HepG2 (cell line): ENCODE data around the gene CBX5. TPM values are rescaled to one million over a fixed set of nuclear protein-coding genes. Genes with fewer than 3 reads are reported as not detected.

Source experiments
- ATAC-seq: fragments of 200-7000 bp; cut with Tn5 transposase; 3 replicates; pipeline ENCODE4 v1.9.1; 2020; ENCODE audit warnings: mild to moderate bottlenecking, moderate library complexity
- BruUV-seq: library from RNA; stranded (reverse); fragments of 400-500 nt; replicated peaks from 2 replicates; lab custom pipeline; 2021; lab: Mats Ljungman, UMichigan
- CTCF ChIA-PET: fragments of 300-600 bp; formaldehyde crosslinking; extraction: SDS; loops from one replicate; lab custom pipeline; 2021; ENCODE audit warnings: low total read pairs, inconsistent platforms, low intra/inter-chr PET ratio; lab: Yijun Ruan, JAX
- POLR2A ChIA-PET: fragments of 350-600 bp; sonication (Branson Sonifier 250); formaldehyde crosslinking; loops from one replicate; lab custom pipeline; 2020; ENCODE audit warnings: antibody characterized with exemption, inconsistent platforms; lab: Yijun Ruan, JAX
- DNase-seq: peaks from one replicate; pipeline ENCODE4 v3.0.0-alpha.2; 2015; ENCODE audit warnings: low spot score
- FAIRE-seq: peaks from 3 replicates; lab custom pipeline; 2011; peaks lifted over from hg19 to GRCh38; lab: Jason Lieb, UNC
- H2AFZ ChIP-seq: one replicate; pipeline ENCODE4 v1.6.1; 2011; ENCODE audit warnings: low read length, inconsistent platforms
- H3K27ac ChIP-seq: fragments of 300-600 bp; 3 replicates; pipeline ENCODE4 v1.8.0; 2011; ENCODE audit warnings: mixed run types, mild to moderate bottlenecking, mixed read lengths, low read length, inconsistent platforms; ENCODE audit not compliant: insufficient read depth; ENCODE audit errors: extremely low read length
- H3K27me3 ChIP-seq, 2 experiments: fragments of 200-600 bp in 1 of 2; 2 replicates in 1 of 2; 3 replicates in 1 of 2; pipeline versions ENCODE4 v1.6.0 to v1.8.0; 2011; ENCODE audit warnings: low read length in 2 of 2, mild to moderate bottlenecking in 2 of 2, moderate library complexity in 2 of 2, inconsistent platforms in 1 of 2; ENCODE audit not compliant: insufficient read depth in 2 of 2, control insufficient read depth in 1 of 2
- H3K36me3 ChIP-seq, 2 experiments: fragments of 200-600 bp in 1 of 2; replicated peaks in 1 of 2; 2 replicates in 1 of 2; 3 replicates in 1 of 2; pipeline versions ENCODE4 v1.5.1 to v1.8.0; 2011; ENCODE audit warnings: low read length in 2 of 2, inconsistent platforms in 1 of 2; ENCODE audit not compliant: insufficient read depth in 2 of 2, control insufficient read depth in 1 of 2
- H3K4me1 ChIP-seq: 2 replicates; pipeline ENCODE4 v1.5.1; 2012; ENCODE audit warnings: low read length, inconsistent platforms; ENCODE audit not compliant: insufficient read depth
- H3K4me2 ChIP-seq: 2 replicates; pipeline ENCODE4 v1.6.0; 2011; ENCODE audit warnings: low read depth, low read length, inconsistent platforms
- H3K4me3 ChIP-seq, 3 experiments: fragments of 200-600 bp in 1 of 3; sonication (generic), shearing (Covaris generic) in 1 of 3; replicated peaks in 1 of 3; 2 replicates each; pipeline ENCODE4 v1.5.1; 2011 to 2016; ENCODE audit warnings: low read length in 3 of 3, inconsistent platforms in 2 of 3, low read depth in 2 of 3, mild to moderate bottlenecking in 2 of 3, control low read depth in 1 of 3, mixed read lengths in 1 of 3; ENCODE audit not compliant: insufficient read depth in 1 of 3
- H3K79me2 ChIP-seq: one replicate; pipeline ENCODE4 v1.6.1; 2011; ENCODE audit warnings: low read length, inconsistent platforms; ENCODE audit not compliant: insufficient read depth
- H3K9ac ChIP-seq: 2 replicates; pipeline ENCODE4 v1.6.0; 2011; ENCODE audit warnings: mild to moderate bottlenecking, low read depth, low read length, inconsistent platforms; ENCODE audit not compliant: insufficient read depth
- H3K9me3 ChIP-seq: 2 replicates; pipeline ENCODE4 v1.5.1; 2012; ENCODE audit warnings: mild to moderate bottlenecking, low read length
- H4K20me1 ChIP-seq: 2 replicates; pipeline ENCODE4 v1.6.0; 2011; ENCODE audit warnings: inconsistent platforms, mild to moderate bottlenecking, low read length, moderate library complexity; ENCODE audit not compliant: insufficient read depth
- ARNTL ChIP-seq: sonication (generic); formaldehyde crosslinking; IDR thresholded peaks from 2 replicates; pipeline ENCODE4 v1.4.0; 2020; ENCODE audit warnings: mild to moderate bottlenecking, missing genetic modification reagents
- BATF2 ChIP-seq: sonication (generic); formaldehyde crosslinking; IDR thresholded peaks from 2 replicates; pipeline ENCODE4 v1.8.0; 2022; ENCODE audit warnings: mild to moderate bottlenecking, missing genetic modification reagents, moderate library complexity
- CC2D1A ChIP-seq: sonication (generic); formaldehyde crosslinking; IDR thresholded peaks from 2 replicates; pipeline ENCODE4 v1.8.1; 2023; ENCODE audit warnings: mild to moderate bottlenecking, missing genetic modification reagents
- CENPT ChIP-seq: sonication (generic); formaldehyde crosslinking; IDR thresholded peaks from 2 replicates; pipeline ENCODE4 v1.8.0; 2022; ENCODE audit warnings: low read depth, mild to moderate bottlenecking, moderate library complexity, missing genetic modification reagents
- DDIT3 ChIP-seq: sonication (generic); formaldehyde crosslinking; IDR thresholded peaks from 2 replicates; pipeline ENCODE4 v1.4.0; 2020; ENCODE audit warnings: mild to moderate bottlenecking, missing genetic modification reagents
- DNMT3B ChIP-seq: conservative IDR thresholded peaks from 2 replicates; pipeline ENCODE4 v1.6.1; 2016; ENCODE audit warnings: missing biosample characterization, control low read depth
- ESRRA ChIP-seq: sonication (generic); formaldehyde crosslinking; IDR thresholded peaks from 2 replicates; pipeline ENCODE4 v1.5.1; 2020; ENCODE audit warnings: mild to moderate bottlenecking, low read depth, missing genetic modification reagents
- FOXK2 ChIP-seq: fragments of 450-650 bp; IDR thresholded peaks from 2 replicates; pipeline ENCODE4 v1.6.1; 2016
- FOXO1 ChIP-seq: sonication (generic); formaldehyde crosslinking; IDR thresholded peaks from 2 replicates; pipeline ENCODE4 v1.4.0; 2020; ENCODE audit warnings: missing genetic modification reagents
- GATAD2A ChIP-seq: IDR thresholded peaks from 2 replicates; pipeline ENCODE4 v1.6.1; 2016
- HCFC1 ChIP-seq: fragments of 150-350 bp; IDR thresholded peaks from 2 replicates; pipeline ENCODE4 v1.6.1; 2014; ENCODE audit warnings: low read depth, low read length
- LBX2 ChIP-seq: sonication (generic); formaldehyde crosslinking; IDR thresholded peaks from 2 replicates; pipeline ENCODE4 v1.5.0; 2020; ENCODE audit warnings: missing genetic modification reagents, mild to moderate bottlenecking, borderline replicate concordance
- MAFG ChIP-seq: sonication (generic); formaldehyde crosslinking; IDR thresholded peaks from 2 replicates; pipeline ENCODE4 v1.5.1; 2020; ENCODE audit warnings: mild to moderate bottlenecking, missing genetic modification reagents
- NFE2 ChIP-seq: sonication (generic); formaldehyde crosslinking; IDR thresholded peaks from 2 replicates; pipeline ENCODE4 v1.4.0; 2020; ENCODE audit warnings: missing genetic modification reagents
- ZBTB37 ChIP-seq: sonication (generic); formaldehyde crosslinking; IDR thresholded peaks from 2 replicates; pipeline ENCODE4 v1.4.0; 2020; ENCODE audit warnings: mild to moderate bottlenecking, missing genetic modification reagents
- ZNF235 ChIP-seq: sonication (generic); formaldehyde crosslinking; IDR thresholded peaks from 2 replicates; pipeline ENCODE4 v1.8.1; 2023; ENCODE audit warnings: mild to moderate bottlenecking, missing genetic modification reagents, borderline replicate concordance
- ZNF34 ChIP-seq: sonication (generic); formaldehyde crosslinking; IDR thresholded peaks from 2 replicates; pipeline ENCODE4 v1.4.0; 2020; ENCODE audit warnings: mild to moderate bottlenecking, missing genetic modification reagents, borderline replicate concordance
- ZNF496 ChIP-seq: sonication (generic); formaldehyde crosslinking; IDR thresholded peaks from 2 replicates; pipeline ENCODE4 v1.8.1; 2023; ENCODE audit warnings: mild to moderate bottlenecking, moderate library complexity, missing genetic modification reagents; ENCODE audit not compliant: insufficient replicate concordance
- ZSCAN5A ChIP-seq: sonication (generic); formaldehyde crosslinking; IDR thresholded peaks from 2 replicates; pipeline ENCODE4 v1.8.0; 2022; ENCODE audit warnings: mild to moderate bottlenecking, missing genetic modification reagents, borderline replicate concordance
- WGBS: methylation state at CpG from one replicate; pipeline ENCODE4 v1.1.6; 2017; ENCODE audit warnings: low lambda C conversion rate; 5-methylcytosine and 5-hydroxymethylcytosine counted together
- in situ Hi-C: cut with HindIII; loops from 2 replicates; pipeline ENCODE4 v1.10.0; 2017; ENCODE audit warnings: low pct_unique_long_range_greater_than_20kb; ENCODE audit not compliant: extremely low pct_ligation_motif_present
- intact Hi-C: fragments of 100-400 bp; cut with micrococcal nuclease; formaldehyde crosslinking; loops from one replicate; pipeline ENCODE4 v1.10.0; 2022; ENCODE audit not compliant: unreplicated experiment
- polyA plus RNA-seq, 8 experiments: library from polyadenylated mRNA; depleted of rRNA in 3 of 8; stranded (reverse) in 7 of 8; unstranded in 1 of 8; fragments of >200 nt; fragmentation: Illumina TruSeq in 4 of 8; extraction: Trizol in 4 of 8; gene quantifications; 2 replicates each; pipeline versions ENCODE4 v1.2.1 to v1.2.3, GENCODE V29; 2011 to 2016; ENCODE audit warnings: low read depth in 4 of 8, missing spikeins in 1 of 8, mixed read lengths in 1 of 8; ENCODE audit not compliant: insufficient read depth in 1 of 8
- total RNA-seq, 5 experiments: library from RNA; depleted of rRNA; stranded (reverse); fragments of >200 nt; fragmentation: Illumina TruSeq; extraction: Trizol; gene quantifications; 2 replicates each; pipeline ENCODE4 v1.2.3, GENCODE V29; 2016; ENCODE audit warnings: low read depth in 1 of 5

The CBX5 gene
- total and polyA plus RNA-seq, 2 of the 13 experiments (the other 11 are each of a cell fraction or from before 2014, with no cell fraction given), result 16.0 to 22.2 TPM

GRCh38 chr12:54265364-54265812, 14.5 kb downstream of the CBX5 start:
- TF ChIP-seq NFE2 (CRISPR knock-in tag), result no peak
- no peak for TF ChIP-seq CC2D1A
- no peak for TF ChIP-seq ZNF496 (CRISPR knock-in tag)
- TF ChIP-seq HCFC1, result no peak
- TF ChIP-seq FOXK2, result no peak
- no peak for TF ChIP-seq DNMT3B (CRISPR knock-in tag)
- TF ChIP-seq DDIT3, result no peak
- TF ChIP-seq ESRRA (CRISPR knock-in tag), result no peak
- TF ChIP-seq ZNF235 (CRISPR knock-in tag), result no peak
- no peak for TF ChIP-seq ZSCAN5A (CRISPR knock-in tag)
- TF ChIP-seq CENPT, result no peak
- TF ChIP-seq FOXO1 (CRISPR knock-in tag), result no peak
- no peak for TF ChIP-seq ARNTL (CRISPR knock-in tag)
- TF ChIP-seq ZNF34 (CRISPR knock-in tag), result no peak
- no peak for TF ChIP-seq GATAD2A (CRISPR knock-in tag)
- no peak for TF ChIP-seq ZBTB37 (CRISPR knock-in tag)
- TF ChIP-seq MAFG (CRISPR knock-in tag), result no peak
- TF ChIP-seq BATF2 (CRISPR knock-in tag), result no peak
- TF ChIP-seq LBX2 (CRISPR knock-in tag), result no peak
- Histone ChIP-seq H4K20me1 (no peaks in the 10 kb centered on the region), H3K9ac (no peak overlapping the region), H3K79me2 (no peaks in the 10 kb centered on the region), H3K4me2 (no peak overlapping the region), H3K4me1 (peaks cover 11% of the 10 kb centered on the region), H3K27me3 (no peaks in the 10 kb centered on the region), H3K27ac (no peak overlapping the region), H3K9me3 (no peaks in the 10 kb centered on the region), H3K36me3 (no peaks in the 10 kb centered on the region), H3K4me3 (no peak overlapping the region), H2AFZ (no peak overlapping the region)
- ChIA-PET CTCF (no interaction called here), POLR2A (interaction anchor here (0.9 kb wide), 1 partner anchor 15 kb away, joined by 3 read pairs; the partner anchor contains the start of genes CBX5 and HNRNPA1)
- intact Hi-C loops, result no loop called here
- FAIRE-seq, result no peak
- in situ Hi-C loops, result no loop called here
- ATAC-seq, result no peak
- no TSS peak for BruUV-seq
- DNase-seq, result no peak
- 93% methylated on average over 4 of the region's 4 CpGs for WGBS
